ENCODE data around the gene SASH1.

GRCh38 chr6:148416330-148416965, 73.8 kb downstream of the SASH1 start:
- no peak for TF ChIP-seq CTCF (conservative IDR thresholded peaks at IDR 0.05 in 1 of 2, IDR thresholded peaks at IDR 0.05 in 1 of 2; ENCODE audit: low read depth in 1 of 2, low read length in 2 of 2)
- TF ChIP-seq EZH2 (IDR thresholded peaks at IDR 0.05; ENCODE audit: low read length, missing control alignments) = no peak
